ENCODE data around the gene TEK.

Gene TEK

GRCh38 chr9:27125030-27125429 is 16.0 kb downstream of the TEK start:
- no peak for DNase-seq

DNA sequence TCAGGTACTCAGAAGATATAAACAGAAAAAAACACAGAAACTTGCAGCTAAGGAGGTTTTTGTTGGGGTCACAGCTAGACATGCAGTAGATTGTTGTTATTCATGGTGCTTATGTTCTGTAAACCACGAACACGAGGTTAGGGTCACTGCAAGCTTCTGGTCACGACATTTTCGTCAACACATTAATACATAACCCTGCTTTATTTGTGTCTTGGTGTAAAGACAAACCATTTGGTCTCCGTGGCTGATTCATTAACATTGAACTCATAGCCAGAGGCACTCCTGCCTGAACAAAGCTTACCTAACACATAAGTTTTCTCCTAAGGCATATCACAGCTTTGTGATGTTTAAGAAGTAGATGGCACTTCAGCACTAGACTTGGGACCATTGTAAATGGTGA is 16.9 kb downstream of the TEK start:
- DNase-seq = no peak

DNA sequence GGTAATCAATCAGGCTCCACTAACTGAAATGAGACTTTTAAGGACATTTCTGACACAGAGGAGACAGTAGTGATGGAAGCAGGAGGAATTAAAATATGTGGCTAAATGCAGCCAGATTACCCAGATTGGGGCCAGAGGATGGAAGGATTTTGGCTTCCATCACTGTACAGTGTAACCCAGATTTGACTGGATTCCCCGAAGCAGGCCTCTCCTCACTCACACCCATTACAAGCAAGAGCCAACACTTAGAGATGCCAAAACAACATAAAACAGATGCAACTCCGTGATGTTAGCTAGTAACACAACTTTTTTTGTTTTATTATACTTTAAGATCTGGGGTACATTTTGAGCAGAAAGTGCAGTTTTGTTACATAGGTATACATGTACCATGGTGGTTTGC is 17.6 kb downstream of the TEK start:
- DNase-seq = no peak

DNA sequence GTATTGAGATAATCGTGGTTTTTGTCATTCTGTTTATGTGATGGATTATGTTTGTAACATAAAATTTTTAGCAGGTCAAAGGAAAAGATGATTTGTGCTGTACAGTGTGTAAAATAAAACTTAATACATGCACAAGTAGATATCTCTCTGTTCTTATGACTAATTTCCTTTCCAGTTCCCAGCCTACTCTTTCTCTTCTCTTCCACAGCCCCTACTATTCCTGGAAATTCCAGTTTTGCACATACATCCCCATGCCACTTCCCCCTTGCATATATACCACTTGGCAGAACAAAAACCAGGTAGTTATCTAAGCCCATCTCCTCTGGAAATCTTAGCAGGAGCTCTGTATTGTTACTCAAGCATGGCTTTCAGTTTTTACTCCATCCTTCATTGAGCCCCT is 20.2 kb downstream of the TEK start:
- DNase-seq = no peak

GRCh38 chr9:27131731-27132130 is 22.7 kb downstream of the TEK start:
- DNase-seq = no peak

DNA sequence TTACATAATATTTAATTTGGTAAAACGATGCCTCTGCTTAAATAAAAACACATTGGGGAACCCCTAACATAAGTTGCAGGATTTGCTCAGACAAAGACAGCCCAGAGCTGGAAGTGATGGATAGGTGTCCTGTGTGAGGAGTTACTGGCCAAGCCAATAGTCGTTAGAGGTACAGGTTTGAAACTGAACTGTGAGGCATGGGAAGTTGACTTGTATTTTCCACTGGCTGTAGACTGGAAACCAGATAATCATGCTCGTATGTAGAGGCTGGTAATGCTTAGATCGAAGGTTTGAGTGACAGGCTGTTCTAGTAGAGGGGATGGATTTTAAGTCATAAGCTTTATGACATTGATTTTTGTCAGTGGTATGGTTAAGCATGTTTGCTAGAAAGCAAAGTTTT is 24.8 kb downstream of the TEK start:
- DNase-seq = no peak

DNA sequence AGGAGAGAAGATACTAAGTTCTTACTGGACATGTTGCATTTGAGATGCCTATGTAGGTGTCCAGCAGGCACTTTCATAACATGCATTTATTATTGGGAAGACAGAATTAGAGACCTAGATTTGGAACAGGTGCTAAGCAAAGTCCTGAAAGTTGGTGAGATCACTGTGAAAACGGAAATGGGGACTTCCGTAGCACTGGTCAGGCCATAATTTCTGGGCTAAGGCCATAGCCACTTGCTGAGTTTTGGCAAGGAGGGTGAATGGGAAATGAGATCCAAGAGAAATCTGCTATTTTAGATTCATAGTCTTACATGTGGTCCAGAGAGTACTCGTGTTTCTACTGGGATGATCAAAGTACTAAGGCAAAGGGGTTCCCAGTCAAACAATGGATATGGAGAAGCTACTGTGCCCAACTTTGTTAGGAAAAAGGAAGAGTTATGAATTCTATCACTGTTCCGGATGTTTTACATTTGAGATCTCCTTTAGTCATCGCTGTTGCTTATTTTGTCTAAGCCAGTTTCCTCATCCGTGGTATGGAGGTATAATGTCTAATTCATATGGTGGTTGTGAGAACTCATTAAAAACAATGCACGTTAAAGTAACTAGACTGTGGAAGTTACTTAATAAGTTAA is 33.4 kb downstream of the TEK start:
- no peak for DNase-seq

GRCh38 chr9:27145143-27145542 is 36.1 kb downstream of the TEK start:
- DNase-seq = no peak

GRCh38 chr9:27149651-27150050 is 40.6 kb downstream of the TEK start:
- DNase-seq = no peak

GRCh38 chr9:27150746-27151406 is 41.9 kb downstream of the TEK start:
- DNase-seq = no peak

- DNase-seq = no peak
Measured at GRCh38 chr9:27151693-27152404, 42.8 kb downstream of the TEK start.

DNA sequence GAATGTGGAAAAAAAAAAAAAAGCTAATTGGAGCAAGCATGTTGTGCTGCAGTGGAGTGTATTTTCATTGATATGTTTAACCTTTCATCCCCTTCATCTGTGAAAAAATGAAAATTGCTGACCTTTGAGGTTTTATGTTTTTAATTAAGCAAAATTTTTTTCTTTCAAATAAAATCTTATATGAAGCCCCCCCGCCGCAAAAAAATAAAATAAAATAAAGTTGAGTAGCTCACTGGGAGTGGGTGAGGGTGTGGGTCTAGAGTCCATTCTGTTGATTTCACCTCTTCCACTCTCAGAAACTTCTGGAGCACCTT is 43.3 kb downstream of the TEK start:
- DNase-seq = no peak

GRCh38 chr9:27154908-27155307 is 45.9 kb downstream of the TEK start:
- DNase-seq = no peak

DNA sequence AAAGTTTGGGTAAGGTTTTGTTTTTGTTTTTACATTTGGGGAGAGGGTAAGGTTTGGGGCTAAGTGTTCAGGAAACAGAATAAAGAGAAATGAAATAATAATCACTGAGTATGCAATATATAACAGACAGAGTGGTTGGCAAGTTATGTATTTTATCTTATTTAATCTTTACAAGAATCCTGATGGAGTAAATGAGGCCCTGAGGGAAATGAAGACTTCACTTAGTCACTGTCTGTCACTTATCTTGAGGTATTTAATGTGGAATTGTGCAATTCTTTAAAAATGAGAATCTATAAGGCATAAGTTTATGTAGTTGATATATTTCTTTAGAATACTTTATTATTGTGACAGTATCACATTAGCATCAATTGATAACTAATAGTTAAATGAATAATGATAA is 48.1 kb downstream of the TEK start:
- DNase-seq = no peak

- DNase-seq = no peak
Measured at GRCh38 chr9:27157736-27158135, 48.7 kb downstream of the TEK start.

- no peak for DNase-seq
Measured at GRCh38 chr9:27160636-27161035, 51.6 kb downstream of the TEK start.

DNA sequence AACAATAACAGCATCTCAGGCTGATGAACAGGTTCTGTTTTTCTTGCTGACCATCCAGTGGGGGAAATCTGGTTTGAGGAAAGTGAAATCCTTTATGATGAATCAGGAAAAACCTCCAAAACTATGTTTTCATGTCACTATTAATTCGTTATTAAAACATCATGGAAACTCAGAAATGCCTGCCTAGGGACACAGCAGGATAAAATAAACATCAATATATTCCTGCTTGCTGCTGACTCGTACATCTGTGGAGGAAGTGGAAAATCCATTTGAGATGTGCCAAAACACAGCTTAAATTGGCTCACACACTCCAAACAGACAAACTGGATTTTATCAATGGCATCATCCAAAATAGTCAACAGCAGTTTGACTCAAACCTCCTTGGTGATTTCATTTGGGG is 53.0 kb downstream of the TEK start:
- DNase-seq = no peak

- no peak for DNase-seq
Measured at GRCh38 chr9:27165068-27165467, 56.0 kb downstream of the TEK start.

DNA sequence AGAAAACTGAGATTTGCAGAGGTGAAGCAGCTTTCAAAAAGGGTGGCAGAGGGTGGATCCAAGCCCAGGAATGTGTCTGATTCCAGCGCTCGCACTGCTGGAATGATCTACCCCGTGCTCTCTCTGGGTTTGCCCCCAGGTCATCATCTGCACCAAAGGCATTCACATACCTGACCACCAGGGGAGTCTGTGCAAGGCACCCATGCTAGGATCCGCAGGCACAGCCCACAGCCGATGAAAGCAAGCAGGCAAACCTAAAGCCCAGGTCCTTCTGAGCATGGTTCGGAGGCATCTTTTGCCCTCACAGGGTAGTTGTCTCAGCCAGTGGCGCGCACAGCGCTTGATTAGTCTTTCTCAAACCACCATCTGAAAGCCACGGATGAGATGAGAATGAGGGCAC is 56.6 kb downstream of the TEK start:
- DNase-seq = no peak

DNA sequence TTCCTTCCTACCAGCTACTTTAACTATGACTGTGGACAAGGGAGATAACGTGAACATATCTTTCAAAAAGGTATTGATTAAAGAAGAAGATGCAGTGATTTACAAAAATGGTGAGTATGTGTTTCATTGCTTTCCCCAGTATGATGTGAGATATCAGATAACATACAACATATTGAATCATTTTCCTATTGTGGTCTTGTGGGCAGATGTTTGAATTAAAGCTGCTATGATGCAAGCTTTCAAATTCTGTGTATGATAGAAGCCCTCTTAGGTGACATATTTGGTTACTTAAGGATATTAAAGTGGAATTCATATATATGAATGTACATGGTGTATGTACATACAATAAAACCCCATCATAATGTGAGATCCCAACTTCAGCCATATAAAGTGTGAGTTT is 59.5 kb downstream of the TEK start:
- DNase-seq = no peak

GRCh38 chr9:27168951-27169350 is 59.9 kb downstream of the TEK start:
- DNase-seq = no peak

DNA sequence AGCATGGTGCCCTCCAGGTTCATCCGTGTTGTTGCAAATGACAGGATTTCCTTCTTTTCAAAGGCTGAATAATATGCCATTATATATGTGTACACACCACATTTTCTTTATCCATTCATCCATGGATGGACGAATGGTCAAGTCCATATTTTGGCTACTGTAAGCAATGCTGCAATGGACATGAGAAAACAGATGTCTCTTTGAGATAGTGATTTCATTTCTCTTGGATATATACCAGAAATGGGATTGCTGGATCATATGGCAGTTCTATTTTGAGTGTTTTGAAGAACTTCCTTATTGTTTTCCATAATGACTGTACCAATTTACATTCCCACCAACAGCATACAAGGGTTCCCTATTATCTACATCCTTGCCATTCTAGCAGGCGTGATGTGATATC is 67.9 kb downstream of the TEK start:
- DNase-seq = no peak

- DNase-seq = no peak
Measured at GRCh38 chr9:27179245-27179865, 70.3 kb downstream of the TEK start.

- no peak for DNase-seq
Measured at GRCh38 chr9:27181381-27181780, 72.4 kb downstream of the TEK start.
